GM19468 (cell line): ENCODE measurements around the gene NBAS.
"Not testable (repeated sequence)": the region's sequence is repeated elsewhere in the genome, so short reads cannot be mapped to it uniquely, and the experiment has no call there.

Experiments
- ATAC-seq: cut with Tn5 transposase; IDR thresholded peaks from one replicate; pipeline ENCODE4 v1.9.1; 2021; ENCODE audit warnings: mild to moderate bottlenecking, moderate library complexity, moderate number of reproducible peaks; ENCODE audit not compliant: unreplicated experiment; ENCODE audit errors: extremely low read depth

The NBAS gene

GRCh38 chr2:15284614-15285013 is 276.5 kb downstream of the NBAS start:
- ATAC-seq, result no peak

DNA sequence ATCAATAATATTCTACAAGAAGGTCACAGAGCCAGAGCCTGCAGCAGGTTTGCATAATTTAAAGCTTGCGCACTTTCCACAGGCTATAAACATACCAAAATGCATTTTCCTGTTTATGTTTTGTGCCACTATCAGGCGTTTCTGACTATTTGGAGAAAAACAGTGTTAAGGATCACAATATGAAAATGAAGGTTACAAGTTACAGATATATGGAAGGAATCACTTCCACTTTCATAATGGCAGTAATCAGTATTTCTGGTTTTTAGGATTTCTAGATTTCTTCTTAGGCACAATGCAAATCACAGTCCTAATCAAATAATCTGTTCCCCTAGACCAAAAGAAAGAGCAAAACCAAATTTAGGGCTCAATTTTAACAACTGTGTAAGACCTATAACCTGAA is 279.5 kb downstream of the NBAS start:
- ATAC-seq, result no peak

DNA sequence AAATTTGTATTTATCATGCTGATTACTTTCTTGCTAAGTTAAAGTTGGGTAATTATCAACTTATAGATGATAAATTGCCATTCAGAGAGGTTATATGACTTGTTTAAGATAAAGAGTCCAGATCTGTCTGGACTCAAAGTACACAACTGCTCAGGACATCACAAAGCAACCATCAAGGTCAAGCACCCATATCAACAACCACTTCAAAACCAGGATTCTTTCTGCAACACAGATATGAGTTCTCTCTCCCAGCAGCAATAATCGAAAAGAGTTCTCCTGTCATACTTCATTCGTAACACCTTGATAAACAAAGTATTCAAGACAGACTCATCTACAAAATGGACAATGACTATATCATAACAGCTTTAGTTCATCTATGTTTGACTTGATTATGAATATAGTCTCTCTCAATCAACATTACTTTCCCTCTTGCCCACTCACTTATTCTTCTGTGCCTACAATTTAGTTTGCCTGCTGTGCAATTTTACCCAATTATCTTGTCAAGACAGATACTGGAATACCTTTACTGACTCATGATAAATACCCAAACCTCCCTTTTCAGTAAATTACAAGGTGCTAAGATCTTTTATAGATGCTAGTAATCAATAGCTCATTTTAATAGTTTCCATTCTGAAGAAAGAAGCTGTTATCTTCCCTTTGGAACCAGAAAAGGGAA is 281.8 kb downstream of the NBAS start:
- ATAC-seq, result no peak

GRCh38 chr2:15278296-15278695 is 282.8 kb downstream of the NBAS start:
- no peak for ATAC-seq

- no peak for ATAC-seq
These were observed 285.8 kb downstream of the NBAS start for GRCh38 chr2:15275346-15275745.

DNA sequence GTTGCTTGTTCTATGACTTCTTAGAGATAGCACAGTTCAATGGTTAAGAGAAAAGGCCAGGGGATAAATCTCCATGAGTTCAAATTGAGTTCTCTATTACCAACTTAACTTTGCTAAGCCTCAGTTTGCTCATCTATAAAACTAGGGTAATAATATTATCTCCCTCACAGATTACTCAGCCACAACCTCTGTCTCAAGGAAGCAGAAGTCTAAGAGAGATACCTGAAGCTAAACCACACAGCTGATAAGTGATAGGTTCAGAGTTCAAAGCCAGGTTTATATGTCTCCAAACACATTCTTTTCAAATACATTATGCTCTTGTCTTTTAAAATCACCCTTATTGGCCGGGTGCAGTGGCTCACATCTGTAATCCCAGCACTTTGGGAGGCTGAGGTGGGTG is 287.7 kb downstream of the NBAS start:
- ATAC-seq, result no peak

DNA sequence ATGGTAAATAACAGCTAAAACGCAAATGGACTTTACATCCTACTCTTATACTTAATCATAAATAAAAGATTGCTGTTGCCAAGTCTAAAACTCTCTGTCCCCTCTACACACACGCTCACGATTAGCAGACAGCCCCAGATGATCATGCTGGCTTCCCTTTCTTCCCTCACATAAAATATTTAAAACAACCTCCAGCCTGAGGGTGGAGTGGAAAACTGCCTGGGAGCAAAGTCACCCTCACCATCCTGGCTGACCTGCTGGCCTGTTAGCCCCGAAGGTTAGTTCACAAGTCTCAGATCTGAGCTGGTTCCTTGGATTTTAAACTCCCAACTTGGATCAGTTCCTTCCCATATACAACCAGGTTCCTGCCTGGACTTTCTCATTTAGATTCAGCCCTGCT is 288.2 kb downstream of the NBAS start:
- no peak for ATAC-seq

DNA sequence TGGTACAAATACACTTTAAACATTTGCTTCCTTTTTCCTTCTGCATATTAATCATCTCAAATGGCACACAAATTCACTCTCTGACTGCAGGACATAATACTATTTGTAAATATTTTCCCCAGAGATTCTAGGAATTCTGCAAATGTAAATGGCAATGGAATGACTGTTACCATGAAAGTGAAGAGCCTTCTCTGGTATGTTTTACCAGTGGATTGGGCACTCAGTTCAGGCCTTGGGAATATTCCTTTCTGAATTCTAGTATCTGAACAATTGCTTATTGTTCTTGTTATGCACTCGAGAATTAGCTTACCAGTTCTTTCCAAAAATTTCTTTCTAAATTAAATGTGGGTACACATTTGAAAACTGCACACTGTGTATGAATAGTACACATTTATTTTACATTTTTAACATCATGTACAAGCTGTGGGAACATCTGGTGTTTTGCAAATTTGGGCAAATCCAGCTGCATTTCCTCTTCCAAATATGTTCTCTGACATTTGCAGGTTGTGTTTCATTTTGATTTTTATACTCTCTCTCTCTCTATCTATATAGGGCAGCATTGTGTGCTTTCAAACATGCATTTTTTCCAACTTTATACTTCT is 289.1 kb downstream of the NBAS start:
- no peak for ATAC-seq

DNA sequence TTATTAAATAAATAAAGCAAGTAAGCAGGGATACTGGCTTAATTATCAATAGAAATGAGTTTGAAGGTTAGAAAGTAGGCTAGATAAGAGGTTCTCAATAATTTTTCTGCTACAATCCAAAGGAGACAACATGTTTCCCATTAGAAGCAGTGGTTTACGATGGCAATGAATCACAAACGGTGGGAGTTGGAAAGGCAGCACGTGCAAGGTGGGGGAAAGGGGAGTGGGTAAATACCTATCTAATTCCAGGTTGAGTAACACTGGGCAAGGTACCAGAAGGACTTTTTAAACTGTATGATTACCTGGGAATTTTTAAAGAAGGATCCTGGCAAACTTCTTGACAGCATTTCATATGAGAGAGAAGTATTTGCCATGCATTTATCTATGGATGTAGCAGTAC is 289.9 kb downstream of the NBAS start:
- no peak for ATAC-seq

DNA sequence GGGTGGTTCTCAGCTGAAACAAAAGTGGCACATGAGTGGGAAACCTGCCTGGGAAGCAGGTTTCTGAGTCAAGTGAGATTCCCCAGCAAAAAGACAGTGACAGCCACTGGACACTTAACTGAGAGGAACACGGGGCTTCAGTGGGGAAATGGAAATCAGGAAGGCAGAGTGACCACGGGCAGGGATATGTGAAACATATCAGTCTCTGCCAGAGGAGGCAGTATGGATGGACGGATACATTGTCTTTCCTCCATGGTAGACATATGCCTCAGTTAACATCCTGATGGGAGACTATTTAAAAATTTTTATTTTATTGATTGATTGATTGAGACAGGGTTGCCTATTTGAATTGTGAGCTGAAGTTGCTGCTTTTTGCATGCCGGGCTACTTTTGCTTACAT is 292.1 kb downstream of the NBAS start:
- ATAC-seq, result no peak

GRCh38 chr2:15265889-15266288 is 295.2 kb downstream of the NBAS start:
- no peak for ATAC-seq

- no peak for ATAC-seq
These were observed 297.0 kb downstream of the NBAS start for GRCh38 chr2:15263976-15264685.

DNA sequence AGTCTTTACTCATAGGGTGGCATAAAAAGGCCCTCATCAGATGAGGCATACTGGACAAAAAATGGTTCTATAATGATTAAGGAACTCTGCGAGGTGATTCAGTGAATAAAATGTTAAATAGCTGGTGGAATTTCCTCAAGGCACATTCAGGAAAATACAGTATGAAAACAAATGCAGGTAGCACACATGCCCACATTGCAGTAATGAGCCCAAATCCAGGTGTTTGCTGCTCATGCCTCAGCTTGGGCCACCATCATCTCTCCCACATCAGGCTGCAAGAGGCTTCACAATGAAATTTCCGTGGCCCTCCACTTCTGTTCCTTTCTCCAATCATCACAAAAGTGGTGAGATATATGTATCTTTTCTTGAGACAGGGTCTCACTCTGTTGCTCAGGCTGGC is 298.3 kb downstream of the NBAS start:
- ATAC-seq, result no peak

- no peak for ATAC-seq
These were observed 300.3 kb downstream of the NBAS start for GRCh38 chr2:15260835-15261234.

- ATAC-seq, result no peak
These were observed 300.9 kb downstream of the NBAS start for GRCh38 chr2:15260196-15260595.

DNA sequence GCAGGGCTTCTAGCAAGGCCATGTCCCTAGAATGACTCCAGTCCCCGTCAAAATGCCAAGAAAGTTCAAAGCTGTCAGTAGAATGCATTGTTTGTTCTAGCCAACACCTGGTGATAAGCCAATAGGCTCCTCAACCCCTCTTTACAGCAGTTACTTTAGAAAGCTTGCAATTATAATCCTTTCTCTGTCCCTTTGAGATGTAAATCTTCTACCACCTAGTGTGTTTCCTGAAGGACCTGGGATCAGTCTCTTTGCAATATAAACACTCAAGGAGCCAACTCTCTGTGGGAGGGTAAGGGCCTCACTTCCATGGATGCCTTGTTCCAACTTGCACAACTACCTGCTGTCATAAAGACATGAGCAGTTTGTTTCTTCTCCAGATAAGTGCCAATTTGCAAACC is 301.8 kb downstream of the NBAS start:
- no peak for ATAC-seq

- not testable (repeated sequence) for ATAC-seq
These were observed 302.7 kb downstream of the NBAS start for GRCh38 chr2:15258385-15258784.

GRCh38 chr2:15253835-15254286 is 307.3 kb downstream of the NBAS start:
- no peak for ATAC-seq

GRCh38 chr2:15253247-15253646 is 307.9 kb downstream of the NBAS start:
- ATAC-seq, result no peak

DNA sequence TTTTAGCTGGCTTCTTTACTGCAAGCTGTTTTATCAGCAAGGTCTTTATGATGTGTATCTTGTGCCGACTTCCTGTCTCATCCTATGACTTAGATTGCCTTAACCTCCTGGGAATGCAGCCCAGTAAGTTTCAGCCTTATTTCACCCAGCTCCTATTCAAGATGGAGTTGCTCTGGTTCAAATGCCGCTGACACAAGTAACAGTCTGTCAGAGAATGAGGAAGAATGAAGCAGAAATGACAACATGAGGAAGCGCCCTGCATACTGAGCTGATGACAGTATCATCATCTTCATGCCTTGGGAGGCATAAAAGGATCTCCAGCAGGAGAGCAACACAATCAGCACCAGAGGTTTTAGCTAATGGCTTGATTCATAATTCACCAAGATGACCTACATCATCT is 309.4 kb downstream of the NBAS start:
- no peak for ATAC-seq

DNA sequence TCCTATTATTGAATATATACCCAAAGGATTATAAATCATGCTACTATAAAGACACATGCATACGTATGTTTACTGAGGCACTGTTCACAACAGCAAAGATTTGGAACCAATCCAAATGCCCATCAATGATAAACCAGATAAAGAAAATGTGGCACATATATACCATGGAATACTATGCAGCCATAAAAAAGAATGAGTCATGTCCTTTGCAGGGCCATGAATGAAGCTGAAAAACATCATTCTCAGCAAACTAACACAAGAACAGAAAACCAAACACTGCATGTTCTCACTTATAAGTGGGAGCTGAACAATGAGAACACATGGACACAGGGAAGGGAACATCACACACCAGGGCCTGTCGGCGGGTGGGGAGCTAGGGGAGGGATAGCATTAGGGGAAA is 310.2 kb downstream of the NBAS start:
- ATAC-seq, result not testable (repeated sequence)

DNA sequence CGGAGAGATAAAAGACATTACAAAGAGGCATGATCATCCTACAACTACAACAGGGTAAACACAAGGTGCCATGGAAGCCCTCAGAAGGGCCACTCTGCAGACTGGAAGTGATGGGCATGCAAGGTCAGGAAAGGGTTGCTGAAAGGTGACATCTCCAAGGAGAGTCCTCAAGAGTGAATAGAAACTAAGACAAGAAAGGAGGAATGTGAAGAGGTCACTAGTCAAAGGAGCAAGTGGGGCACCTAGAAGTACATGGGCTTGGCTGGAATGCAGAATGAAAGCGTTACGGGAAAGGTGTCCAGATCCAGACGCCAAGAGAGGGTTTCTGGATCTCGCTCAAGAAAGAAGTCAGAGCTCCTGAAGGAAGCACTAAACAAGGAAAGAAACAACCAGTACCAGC is 314.3 kb downstream of the NBAS start:
- ATAC-seq, result no peak
